Measurements from ENCODE around the gene RGS4. TPM values are rescaled to one million over a fixed set of nuclear protein-coding genes. Genes with fewer than 3 reads are reported as not detected.

RGS4 gene
- polyA plus RNA-seq, 1 experiment: 25.8 TPM

- Histone ChIP-seq H3K36me3 (ENCODE audit: control insufficient read depth, insufficient read depth, low read length) (no peaks in the 10 kb centered on the region), H3K4me3 (ENCODE audit: low read depth, low read length) (no peak overlapping the region), H3K27me3 (ENCODE audit: control insufficient read depth, insufficient read depth, low read length) (no peaks in the 10 kb centered on the region)
- ChIA-PET CTCF (no interaction called here), POLR2A (no interaction called here)
- no peak for DNase-seq (ENCODE audit: low read depth)
- no peak for TF ChIP-seq CTCF (IDR thresholded peaks at IDR 0.05; ENCODE audit: insufficient read depth, low read depth, low read length)
Measured at GRCh38 chr1:163036671-163037070, 32.5 kb upstream of the RGS4 start.

GRCh38 chr1:163038928-163039706 is 30.0 kb upstream of the RGS4 start:
- Histone ChIP-seq H3K27me3 (ENCODE audit: control insufficient read depth, insufficient read depth, low read length) (no peaks in the 10 kb centered on the region), H3K4me3 (ENCODE audit: low read depth, low read length) (no peak overlapping the region), H3K36me3 (ENCODE audit: control insufficient read depth, insufficient read depth, low read length) (no peaks in the 10 kb centered on the region)
- ChIA-PET POLR2A (no interaction called here), CTCF (interaction anchor here (0.8 kb wide), 1 partner anchor 10 kb away, joined by 3 read pairs; no protein-coding TSS in a partner anchor)
- no peak for DNase-seq (ENCODE audit: low read depth)
- no peak for TF ChIP-seq CTCF (IDR thresholded peaks at IDR 0.05; ENCODE audit: insufficient read depth, low read depth, low read length)

GRCh38 chr1:163039707-163040093 is 29.5 kb upstream of the RGS4 start:
- Histone ChIP-seq H3K36me3 (ENCODE audit: control insufficient read depth, insufficient read depth, low read length) (no peaks in the 10 kb centered on the region), H3K4me3 (ENCODE audit: low read depth, low read length) (no peak overlapping the region), H3K27me3 (ENCODE audit: control insufficient read depth, insufficient read depth, low read length) (no peaks in the 10 kb centered on the region)
- CTCF ChIA-PET: interaction anchor here (0.8 kb wide), 1 partner anchor 10 kb away, joined by 3 read pairs; no protein-coding TSS in a partner anchor
- TF ChIP-seq CTCF (IDR thresholded peaks at IDR 0.05; ENCODE audit: insufficient read depth, low read depth, low read length): no peak
- DNase-seq (ENCODE audit: low read depth): no peak
- POLR2A ChIA-PET: no interaction called here

DNA sequence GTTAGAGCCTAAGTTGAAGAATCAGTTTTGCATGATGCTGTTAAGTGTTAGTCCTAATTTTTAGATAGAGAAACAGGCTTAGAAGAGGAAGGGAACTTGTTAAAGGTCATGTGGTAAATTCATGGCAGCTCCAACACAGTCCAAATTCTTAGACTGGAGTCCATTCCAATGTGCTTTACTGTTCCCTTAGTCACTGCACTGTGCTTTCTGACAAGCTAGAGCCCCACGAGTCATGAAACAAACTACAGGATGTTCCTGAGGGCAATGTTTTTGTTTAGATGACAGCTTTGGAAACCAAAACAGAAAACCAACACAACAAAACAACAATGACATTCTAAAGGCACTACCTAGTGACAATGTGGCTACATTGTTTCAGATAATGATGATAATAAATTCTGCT is 23.1 kb upstream of the RGS4 start:
- CTCF ChIA-PET: interaction anchor here (1.4 kb wide), 1 partner anchor 10 kb away, joined by 4 read pairs; no protein-coding TSS in a partner anchor
- Histone ChIP-seq H3K4me3 (ENCODE audit: low read depth, low read length) (no peak overlapping the region), H3K27me3 (ENCODE audit: control insufficient read depth, insufficient read depth, low read length) (no peaks in the 10 kb centered on the region), H3K36me3 (ENCODE audit: control insufficient read depth, insufficient read depth, low read length) (no peaks in the 10 kb centered on the region)
- peak; percentile 22 for DNase-seq (ENCODE audit: low read depth)
- TF ChIP-seq CTCF (IDR thresholded peaks at IDR 0.05; ENCODE audit: insufficient read depth, low read depth, low read length): no peak
- POLR2A ChIA-PET: no interaction called here

- CTCF ChIA-PET: no interaction called here
Measured at GRCh38 chr1:163047951-163048659, 21.1 kb upstream of the RGS4 start.

More at GRCh38 chr1:163047951-163048659, 21.1 kb upstream of the RGS4 start:
- H3K4me3 ChIP-seq (ENCODE audit: low read depth, low read length): no peak overlapping the region
- no peak for TF ChIP-seq CTCF (IDR thresholded peaks at IDR 0.05; ENCODE audit: insufficient read depth, low read depth, low read length)
- POLR2A ChIA-PET: no interaction called here
- no peak for DNase-seq (ENCODE audit: low read depth)
- H3K27me3 ChIP-seq (ENCODE audit: control insufficient read depth, insufficient read depth, low read length): no peaks in the 10 kb centered on the region
- no peaks in the 10 kb centered on the region for H3K36me3 ChIP-seq (ENCODE audit: control insufficient read depth, insufficient read depth, low read length)

Data from BJ (cell line).